Midbrain (tissue), 1 donor: ENCODE measurements around the gene TOX3.

Source experiments
- DNase-seq: peaks from one replicate; lab custom pipeline; 2025; lab: John Stamatoyannopoulos, UW

TOX3 gene

DNA sequence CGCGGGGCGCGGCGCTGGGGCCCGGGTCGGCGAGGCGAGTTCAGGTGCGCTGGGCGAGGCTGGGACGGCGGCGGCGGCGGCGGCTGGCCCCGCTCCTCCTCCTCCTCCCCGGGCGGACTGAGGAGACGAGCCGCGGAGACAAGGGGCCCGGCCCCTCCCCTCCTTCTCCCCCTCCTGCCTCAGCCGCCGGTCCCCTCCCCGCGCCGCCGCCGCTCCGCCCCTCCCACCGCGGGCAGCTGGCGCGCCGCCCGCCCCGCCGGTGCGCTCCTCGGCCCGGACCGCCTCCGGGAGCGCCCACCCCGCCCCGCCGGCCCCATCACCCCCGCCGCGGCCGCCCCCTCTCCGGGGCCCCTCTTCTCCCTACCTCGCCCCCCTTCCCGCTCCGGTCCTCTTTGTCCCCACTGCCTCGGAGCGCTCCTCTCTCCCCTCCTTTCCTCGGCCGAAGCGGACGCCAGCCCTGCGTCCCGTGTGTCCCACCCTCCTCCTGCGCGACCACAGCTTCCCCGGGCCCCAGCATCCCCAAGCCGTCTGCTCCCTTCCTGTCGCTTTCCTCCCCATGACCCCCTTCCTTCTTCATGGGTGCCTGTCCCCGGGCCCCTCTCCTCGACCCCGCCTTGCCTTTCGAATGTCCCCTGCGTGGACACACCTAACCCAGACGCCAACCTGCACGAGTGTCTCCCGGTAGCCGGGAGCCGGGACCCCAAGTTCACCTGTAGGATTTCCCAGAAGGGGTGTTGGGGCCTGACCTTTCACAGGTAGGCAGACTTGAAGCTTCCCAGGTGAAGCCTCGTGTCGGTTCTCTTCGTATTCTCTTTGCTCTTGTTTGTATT is at the start of gene TOX3:
Gene TOX3 (minus strand): TSS at position 140 of the 830 bp plus-strand sequence. CDS start 420 bp downstream, outside the sequence.
- DNase-seq: no peak

DNA sequence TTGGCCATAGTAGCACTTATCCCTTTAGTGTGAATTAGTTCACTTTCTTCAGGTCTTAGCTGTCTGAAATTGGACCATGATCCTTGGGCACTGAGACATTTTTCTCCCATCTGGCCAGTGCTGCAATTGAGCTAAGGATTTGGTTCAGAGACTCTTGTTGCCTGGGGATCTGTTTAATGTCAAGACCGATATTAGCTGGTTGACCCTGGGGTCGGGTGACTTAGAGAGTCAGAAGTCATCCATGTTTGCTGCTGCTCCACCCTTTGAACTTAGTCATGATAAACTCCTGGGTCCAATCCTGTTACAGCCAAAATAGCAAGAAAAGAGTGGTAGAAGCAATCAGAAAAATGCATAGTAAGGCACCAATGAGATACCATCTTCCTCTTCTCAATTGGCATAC is 45.8 kb upstream of the TOX3 start:
- DNase-seq: no peak

DNA sequence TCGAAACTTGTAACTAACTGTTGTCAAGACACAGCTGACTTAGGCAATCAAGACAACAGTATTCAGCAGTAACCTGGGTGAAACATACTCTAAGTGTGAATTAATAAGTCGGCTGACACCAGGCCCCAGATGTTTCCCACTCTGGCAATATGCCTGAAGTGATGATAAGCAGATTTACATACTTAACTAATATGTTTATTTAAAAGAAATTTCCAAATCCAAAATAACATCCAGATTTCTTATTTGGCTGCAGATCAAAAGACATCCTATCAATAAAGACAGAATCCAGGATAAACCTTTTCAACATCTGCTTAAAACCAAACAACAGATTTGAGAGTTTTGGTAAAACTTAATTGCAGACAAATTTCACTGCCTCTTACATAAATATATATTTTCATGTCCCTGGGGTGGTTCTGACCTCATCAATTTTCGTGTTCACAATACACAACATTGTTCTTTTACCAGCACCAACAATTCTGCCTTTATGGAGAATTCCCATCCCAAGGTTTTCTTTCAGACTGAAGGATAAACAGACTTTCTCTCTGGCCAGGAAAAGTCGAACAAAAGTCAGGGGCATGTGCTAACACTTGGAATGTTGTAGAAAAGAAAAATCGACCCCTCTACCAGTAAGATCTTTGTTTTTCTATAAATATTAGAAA is 45.1 kb upstream of the TOX3 start:
- peak; percentile 1 for DNase-seq

DNA sequence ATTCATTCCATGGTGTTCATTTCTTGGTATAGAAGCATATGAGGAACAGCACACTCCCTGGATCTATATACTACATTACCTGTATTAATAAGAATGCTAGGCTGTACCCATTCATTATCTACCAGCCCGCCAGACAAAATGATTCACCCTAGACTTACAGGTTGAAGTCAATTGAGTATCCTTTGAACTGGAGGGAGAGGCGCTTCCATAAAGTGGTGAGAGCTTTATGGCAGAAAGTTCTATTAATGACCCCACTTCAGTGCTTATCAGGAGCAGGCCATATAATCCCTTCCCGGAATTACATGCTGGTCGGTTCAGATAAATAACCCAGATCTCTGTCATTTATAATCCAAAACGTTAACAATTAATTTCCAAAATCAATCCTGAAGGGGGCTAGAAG is 44.5 kb upstream of the TOX3 start:
- no peak for DNase-seq

DNA sequence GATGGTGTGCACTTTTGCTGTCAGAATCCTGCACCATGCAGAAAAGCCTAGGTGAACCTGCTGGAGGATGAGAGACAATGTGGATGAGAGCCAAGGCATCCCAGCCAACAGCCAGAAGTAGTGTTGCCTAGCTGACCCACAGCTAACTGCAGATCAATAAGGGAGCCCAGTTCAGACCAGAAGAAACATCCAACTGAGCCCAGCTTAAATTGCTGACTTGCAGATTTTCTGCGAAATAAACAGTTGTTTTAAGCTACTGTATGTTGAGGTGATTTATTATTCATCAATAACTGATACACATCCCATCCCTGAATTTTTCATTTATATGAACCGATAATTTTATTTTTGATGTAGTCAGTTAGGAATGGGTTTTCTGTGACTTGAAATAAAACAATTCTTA is 39.2 kb upstream of the TOX3 start:
- no peak for DNase-seq

DNA sequence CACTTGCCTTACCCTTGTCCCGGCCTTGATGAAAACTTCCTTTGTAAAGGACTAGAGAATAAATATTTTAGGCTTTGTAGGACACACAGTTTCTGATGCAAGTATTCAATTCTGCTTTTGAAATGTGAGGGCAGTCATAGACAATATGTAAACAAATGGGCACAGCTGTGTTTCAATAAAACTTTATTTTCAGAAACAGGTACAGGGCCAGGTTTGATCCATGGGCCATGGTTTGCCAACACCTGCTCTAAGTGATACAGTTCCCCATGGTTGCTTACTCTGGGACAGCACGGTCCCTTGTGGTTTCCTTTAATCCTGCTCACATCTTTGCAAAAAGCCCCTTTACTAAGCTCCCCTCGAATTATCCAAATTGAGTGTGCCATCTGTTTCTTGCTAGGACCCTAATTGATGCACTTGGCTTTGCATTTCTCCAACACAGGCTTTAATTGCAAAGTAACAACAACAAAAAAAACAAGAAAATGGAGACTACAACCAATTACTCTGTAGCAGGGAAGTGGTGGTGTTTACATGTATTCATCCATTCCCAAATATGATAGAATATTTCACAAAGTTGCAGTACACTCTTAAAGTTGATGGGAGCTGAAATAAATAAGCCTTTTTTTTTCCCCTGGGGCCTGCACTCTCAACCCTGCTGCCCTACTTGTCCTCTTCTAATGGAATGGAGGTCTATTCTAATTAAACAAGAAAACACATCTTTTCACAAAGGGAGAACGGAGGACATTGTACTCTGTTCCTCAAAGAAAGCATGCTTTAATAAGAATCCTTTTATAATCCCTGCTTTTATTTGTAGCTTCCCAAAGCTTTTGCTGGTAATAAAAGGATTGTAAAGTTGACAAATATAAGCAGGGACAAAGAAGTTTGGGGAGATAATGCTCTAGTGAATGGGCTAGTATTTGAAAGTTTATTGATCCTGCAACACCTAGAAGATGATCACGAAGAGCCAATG is 37.7 kb upstream of the TOX3 start:
- no peak for DNase-seq

DNA sequence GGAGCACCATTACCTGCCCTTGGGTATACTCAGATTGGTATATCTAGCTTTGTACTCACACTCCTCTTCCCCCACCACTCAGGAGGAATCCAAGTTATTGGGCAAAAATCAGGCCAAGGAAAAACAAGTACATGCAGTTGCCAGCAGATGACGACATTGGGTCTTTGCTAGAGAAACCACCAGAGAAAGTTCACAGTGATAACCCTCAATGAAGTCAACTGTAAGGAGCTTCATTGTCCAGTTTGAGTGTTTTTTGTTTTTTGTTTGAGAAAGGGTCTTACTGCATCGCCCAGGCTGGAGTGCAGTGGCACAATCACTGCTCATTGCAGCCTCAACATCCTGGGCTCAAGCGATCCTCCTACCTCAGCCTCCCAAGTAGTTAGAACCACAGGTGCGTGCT is 34.6 kb upstream of the TOX3 start:
- no peak for DNase-seq

DNA sequence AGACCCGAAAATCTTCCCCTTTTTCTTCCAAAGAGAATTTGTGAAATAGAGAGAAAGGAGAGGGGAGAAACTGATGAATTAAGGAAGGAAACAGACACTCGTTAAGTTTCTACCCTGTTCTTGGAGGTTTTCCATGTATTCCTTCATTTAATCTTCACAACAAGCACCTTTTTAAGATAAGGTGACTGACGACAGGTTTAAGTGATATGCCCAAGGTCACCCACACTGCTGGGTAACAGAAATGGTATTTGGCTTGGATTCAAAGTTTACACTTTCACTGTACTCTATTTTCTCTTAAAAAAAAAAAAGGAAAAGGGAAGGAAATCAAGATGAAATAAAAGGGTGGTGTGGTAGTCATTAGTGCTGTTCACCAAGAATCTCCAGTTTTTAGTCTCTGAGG is 33.5 kb upstream of the TOX3 start:
- DNase-seq: no peak

DNA sequence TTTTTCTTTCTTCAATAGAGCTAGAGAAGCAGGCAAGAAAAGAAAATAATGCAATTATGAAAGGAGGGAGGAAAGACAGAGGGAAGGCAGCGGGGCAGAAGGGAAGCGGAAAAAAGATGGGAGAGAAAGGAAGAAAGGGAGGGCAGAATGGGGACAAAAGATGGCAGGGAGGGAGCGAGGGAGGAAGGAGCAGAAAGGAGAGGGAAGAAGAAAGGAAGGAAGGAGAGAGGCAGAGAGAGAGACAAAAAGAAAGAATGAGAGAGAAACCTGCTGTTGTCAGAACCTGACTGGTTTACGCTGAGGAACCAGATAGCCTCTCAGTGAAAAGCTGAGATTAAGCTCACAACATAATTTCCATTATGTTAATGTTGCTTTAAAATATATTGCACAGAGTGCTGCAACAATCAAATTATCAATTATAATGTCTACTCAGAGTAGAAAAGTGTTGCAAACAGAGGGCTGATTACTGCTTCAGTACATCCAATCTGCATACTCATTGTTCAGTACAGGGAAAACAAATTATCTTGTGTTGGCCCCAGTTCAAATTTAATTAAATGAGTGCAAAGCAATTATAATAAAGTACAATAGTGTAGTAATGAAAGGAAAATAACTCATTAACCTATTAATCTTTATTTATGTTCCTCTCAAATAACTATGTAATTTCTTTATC is 32.0 kb upstream of the TOX3 start:
- no peak for DNase-seq

DNA sequence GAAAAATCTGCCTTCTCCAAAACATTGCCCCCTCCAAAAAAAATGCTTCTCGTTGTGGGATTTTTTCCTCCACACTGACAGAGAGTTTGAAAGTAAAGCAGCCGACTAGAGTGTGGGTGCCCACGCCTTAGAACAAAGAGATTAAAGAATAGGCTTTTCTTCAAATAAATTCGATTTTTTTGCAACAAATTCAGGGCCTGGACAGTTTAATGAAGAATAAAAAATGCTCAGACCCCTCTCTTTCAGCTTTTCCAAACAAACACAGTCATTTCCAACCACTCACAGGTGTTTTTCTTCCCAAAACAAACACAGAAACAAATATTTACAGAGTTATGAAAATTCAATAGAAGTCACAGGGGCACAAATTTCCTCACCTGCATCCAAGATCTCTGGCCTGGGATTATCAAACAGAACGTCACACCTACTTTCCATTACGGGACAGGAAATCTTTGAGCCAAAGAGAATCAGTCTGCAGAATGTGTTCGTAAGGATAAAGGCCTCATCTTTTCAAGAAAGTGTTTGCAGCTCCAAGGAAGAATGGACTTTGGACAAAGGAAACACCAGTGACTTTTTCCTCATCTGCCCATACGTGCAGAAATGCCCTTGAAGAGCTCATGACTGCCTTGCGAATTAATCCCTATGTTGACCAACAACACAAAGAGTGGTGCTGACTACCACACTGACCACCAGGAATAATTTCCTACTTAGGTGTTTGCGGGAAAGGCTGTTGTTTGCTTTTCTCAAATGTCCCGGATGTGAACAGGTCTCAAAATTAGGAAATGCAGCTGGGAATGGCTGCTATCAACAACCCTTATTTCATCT is 31.3 kb upstream of the TOX3 start:
- no peak for DNase-seq

DNA sequence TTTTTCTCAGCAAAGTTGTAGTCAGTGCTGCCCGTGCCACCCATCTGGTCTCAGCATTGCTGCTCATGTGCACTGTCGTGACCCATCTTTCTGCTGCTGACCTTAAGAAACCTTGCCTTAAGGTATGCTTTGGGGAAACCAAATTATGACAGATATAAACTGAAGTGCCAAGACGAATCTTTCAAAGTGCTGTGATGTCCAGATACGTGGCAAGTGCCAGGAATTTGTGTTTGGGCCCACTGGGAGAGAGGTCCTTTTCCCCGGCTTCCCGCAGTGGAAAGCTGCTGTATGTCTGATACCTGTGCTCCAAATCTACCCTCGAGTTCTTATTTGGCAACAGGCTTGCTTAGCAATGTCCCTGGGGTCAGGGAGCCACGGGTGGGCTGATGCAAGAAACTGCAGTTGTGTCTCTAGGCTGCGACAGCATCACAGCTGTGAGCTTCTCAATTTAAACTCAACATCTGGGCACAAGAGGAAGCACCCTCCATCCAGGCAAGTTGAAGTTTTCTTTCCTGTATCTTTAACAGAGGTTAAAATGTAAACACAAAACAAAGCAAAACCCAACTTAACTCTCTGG is 30.3 kb upstream of the TOX3 start:
- DNase-seq: no peak

DNA sequence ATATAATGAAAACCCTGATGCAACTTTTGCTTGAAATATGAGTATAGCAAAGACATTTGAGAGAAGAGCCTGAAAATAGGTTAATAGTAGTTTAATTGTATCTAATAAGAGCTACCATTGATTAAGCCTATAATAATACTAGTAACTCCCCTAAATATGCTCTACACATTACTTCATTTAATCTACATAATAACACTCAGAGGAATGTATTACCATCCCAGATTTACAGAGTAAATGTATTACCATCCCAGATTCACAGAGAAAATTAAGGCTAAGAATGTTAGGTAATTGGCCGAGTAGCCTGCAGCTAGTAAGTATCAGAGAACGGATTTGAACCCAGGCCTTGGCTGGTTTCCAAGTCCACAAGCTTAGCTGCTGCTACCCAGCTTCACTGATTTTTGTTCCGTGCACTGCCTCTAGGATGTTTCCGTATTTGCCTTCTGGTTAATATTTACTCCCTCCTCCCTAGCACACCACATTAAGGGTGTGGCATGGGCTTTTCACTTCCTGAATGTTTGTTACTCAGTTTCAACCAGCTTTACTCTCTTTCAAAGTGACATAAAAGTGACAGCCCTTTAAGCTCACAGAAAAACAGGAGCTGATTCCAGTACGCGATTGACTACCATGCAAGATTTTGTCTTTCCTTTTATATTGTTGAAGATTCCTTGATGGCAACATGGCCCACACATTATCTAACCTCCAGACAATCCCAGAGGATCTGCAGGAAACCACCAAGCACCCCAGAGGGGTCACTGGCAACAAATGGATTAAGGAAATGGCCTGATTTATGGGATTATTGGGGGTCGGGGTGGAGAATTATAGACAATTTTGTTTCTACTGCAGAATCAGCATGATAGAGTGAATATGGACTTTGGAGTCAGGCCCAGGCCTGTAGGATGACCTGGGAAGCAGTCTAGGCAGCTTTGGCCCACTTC is 26.7 kb upstream of the TOX3 start:
- no peak for DNase-seq

DNA sequence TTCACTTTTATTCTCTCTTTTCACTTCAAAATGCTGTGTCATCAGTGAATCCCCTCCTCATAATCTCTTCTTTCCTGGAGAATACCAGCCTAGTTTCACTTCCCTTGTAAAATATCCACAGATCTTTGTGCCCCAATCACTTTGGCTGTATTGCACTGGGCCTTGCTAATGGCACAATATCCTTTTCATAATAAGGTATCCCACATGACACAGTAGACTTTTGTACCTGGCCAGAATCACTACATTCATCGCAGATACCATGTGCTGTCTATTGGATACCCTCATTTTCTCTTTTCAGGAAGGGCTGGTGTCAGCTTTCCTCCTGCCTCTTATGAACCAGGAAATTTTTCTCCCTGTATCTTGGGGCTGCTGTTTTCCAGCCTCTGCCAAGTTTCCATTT is 25.7 kb upstream of the TOX3 start:
- DNase-seq: no peak

DNA sequence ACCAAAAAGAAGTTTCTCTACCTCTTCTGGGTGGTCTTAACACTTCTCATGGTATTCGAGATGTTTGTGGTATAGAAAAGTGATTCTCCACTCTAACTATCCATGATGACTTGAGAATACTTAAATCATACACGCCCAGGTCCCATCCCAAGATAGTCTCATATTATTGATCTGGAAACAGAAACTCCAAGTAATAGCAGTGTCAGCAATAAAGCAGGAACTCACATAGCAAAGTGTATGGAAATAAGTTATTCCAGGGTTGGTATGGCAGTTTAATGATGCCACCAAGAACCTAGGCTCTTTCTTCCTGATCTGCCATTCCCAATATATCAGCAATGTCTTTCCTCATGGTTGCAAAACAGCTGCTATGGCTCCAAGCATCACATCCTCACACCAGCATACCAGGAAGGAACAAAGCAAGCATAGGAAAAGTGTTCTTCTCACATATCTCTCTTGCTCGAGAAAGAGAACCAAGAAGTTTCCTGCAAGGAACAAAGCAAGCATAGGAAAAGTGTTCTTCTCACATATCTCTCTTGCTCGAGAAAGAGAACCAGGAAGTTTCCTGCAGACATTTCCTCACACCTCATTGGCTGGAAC is 23.6 kb upstream of the TOX3 start:
- no peak for DNase-seq

DNA sequence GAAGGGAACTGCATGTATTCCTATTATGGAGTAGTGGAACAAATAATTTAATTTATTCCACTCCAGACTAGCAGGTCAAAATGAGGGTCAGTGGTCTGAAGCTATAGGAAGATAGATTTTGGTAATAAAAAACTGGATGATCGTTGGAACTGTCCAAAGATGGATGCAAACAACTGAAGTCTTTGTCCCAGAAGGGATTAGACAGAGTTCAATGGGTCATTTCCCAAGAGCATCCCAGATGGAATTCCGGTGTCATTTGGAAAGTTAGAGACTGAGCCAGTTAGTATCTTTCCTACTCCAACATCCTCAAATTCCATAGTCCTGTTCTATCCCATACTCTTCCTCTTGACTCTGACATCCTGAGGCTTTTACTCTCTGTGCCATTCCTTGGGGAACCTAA is 22.8 kb upstream of the TOX3 start:
- DNase-seq: no peak

DNA sequence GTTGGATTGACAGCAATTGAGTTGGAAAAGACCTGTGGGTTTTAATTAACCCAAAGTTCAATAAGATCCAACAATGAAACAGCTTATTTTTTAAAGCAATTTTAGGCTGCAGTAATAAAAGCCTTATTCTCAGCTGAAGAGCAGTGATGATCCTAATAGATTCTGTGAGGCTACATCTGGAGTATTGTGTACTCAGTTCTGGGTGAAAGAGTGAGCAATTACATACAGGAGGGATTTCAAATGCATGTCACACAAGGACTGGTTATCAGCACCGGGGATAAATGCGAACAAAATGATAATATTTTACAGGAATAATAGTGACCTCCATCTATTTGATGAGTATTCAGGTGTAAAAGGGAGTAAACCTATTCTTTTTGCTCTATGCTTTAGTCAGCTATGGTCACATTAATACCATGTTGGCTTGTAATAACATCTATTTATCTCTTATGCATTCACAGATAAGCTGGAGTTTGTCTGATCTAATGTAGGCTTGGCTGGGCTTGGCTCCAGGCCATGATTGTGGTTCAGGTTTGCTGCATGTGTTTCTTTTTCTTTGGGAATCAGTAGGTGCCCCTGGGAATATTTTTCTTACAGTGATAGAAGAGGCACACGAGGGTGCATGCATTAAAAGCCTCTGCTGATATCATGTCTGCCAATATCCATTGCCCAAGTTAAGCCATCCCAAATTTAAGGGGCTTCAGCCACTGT is 22.2 kb upstream of the TOX3 start:
- DNase-seq: no peak

DNA sequence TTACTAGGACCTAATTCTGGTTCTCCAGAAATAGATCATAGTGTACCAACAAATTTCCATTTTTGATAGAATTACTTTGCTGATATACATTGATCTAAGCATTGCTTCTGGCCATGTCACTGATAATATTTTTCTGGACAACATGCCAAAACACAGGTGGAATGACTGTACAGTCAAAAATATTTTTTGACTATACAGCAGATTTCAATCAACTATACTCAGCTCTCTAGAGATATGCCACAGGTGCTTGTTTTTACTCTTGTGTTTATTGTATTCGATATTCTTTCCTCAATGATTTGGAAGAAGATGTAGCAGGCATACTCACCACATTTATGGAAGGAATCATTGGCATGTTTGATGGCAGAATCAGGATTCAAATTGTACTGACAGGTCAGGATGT is 21.6 kb upstream of the TOX3 start:
- DNase-seq: no peak

DNA sequence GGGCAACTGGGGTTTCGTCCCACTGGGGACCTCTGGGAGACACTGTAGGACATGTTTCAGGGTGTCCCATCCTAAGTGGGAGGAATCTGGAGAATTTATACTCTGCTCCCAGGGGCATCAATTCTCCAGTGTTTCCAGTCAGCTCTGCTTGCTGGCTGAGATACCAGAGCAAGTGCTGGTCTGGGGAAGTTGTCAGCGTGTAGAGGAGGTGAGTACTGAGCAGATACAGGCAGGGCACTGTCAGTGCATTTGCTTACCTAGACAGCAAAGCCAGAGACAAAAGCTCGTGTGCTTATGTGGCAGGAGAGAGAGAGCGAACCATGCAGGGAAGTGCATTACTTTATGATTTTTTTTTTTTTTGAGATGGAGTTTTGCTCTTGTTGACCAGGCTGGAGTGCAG is 20.2 kb upstream of the TOX3 start:
- no peak for DNase-seq
